Astrocyte (in vitro differentiated cells and primary cell): Measurements from ENCODE around the gene GET3. TPM values are rescaled to one million over a fixed set of nuclear protein-coding genes. Genes with fewer than 3 reads are reported as not detected.

Source experiments
- DNase-seq: peaks from one replicate; pipeline ENCODE4 v3.0.0-alpha.2; 2010; ENCODE audit warnings: low read depth
- FAIRE-seq: peaks from 2 replicates; lab custom pipeline; 2011; peaks lifted over from hg19 to GRCh38; lab: Jason Lieb, UNC
- H2AFZ ChIP-seq: 2 replicates; pipeline ENCODE4 v1.6.0; 2012; ENCODE audit warnings: low read depth, low read length, inconsistent platforms
- H3K27ac ChIP-seq: 2 replicates; pipeline ENCODE4 v1.5.1; 2011; ENCODE audit warnings: low read depth, low read length, inconsistent platforms
- H3K27me3 ChIP-seq: 2 replicates; pipeline ENCODE4 v1.6.0; 2011; ENCODE audit warnings: low read length, inconsistent platforms; ENCODE audit not compliant: insufficient read depth
- H3K36me3 ChIP-seq: 2 replicates; pipeline ENCODE4 v1.5.1; 2011; ENCODE audit warnings: low read length, inconsistent platforms; ENCODE audit not compliant: insufficient read depth
- H3K4me1 ChIP-seq: 2 replicates; pipeline ENCODE4 v1.5.1; 2011; ENCODE audit warnings: low read length, inconsistent platforms; ENCODE audit not compliant: insufficient read depth
- H3K4me2 ChIP-seq: 2 replicates; pipeline ENCODE4 v1.6.0; 2012; ENCODE audit warnings: low read length, inconsistent platforms
- H3K4me3 ChIP-seq: 2 replicates; pipeline ENCODE4 v1.5.1; 2011; ENCODE audit warnings: low read depth, mild to moderate bottlenecking, low read length, inconsistent platforms; ENCODE audit not compliant: insufficient read depth
- H3K79me2 ChIP-seq: 2 replicates; pipeline ENCODE4 v1.6.0; 2012; ENCODE audit warnings: mild to moderate bottlenecking, low read length, inconsistent platforms; ENCODE audit not compliant: insufficient read depth
- H3K9ac ChIP-seq: 2 replicates; pipeline ENCODE4 v1.6.0; 2012; ENCODE audit warnings: mild to moderate bottlenecking, low read length, inconsistent platforms
- H3K9me3 ChIP-seq: 2 replicates; pipeline ENCODE4 v1.5.1; 2012; ENCODE audit warnings: low read depth, mild to moderate bottlenecking, low read length, inconsistent platforms; ENCODE audit not compliant: insufficient read depth
- H4K20me1 ChIP-seq: 2 replicates; pipeline ENCODE4 v1.6.0; 2012; ENCODE audit warnings: low read length, inconsistent platforms; ENCODE audit not compliant: insufficient read depth
- H3K27ac Mint-ChIP-seq: one replicate; pipeline ENCODE4 v1.8.0; 2021; ENCODE audit warnings: mild to moderate bottlenecking, mixed read lengths; ENCODE audit not compliant: unreplicated experiment
- H3K27me3 Mint-ChIP-seq: one replicate; pipeline ENCODE4 v1.8.0; 2021; ENCODE audit warnings: low read depth, mixed read lengths; ENCODE audit not compliant: unreplicated experiment
- H3K36me3 Mint-ChIP-seq: one replicate; pipeline ENCODE4 v1.8.0; 2021; ENCODE audit warnings: low read depth, mixed read lengths; ENCODE audit not compliant: unreplicated experiment
- H3K4me1 Mint-ChIP-seq: one replicate; pipeline ENCODE4 v1.8.0; 2021; ENCODE audit warnings: low read depth, mixed read lengths; ENCODE audit not compliant: unreplicated experiment
- H3K4me3 Mint-ChIP-seq: one replicate; pipeline ENCODE4 v1.8.0; 2021; ENCODE audit warnings: mild to moderate bottlenecking, moderate library complexity, mixed read lengths; ENCODE audit not compliant: unreplicated experiment
- H3K9me3 Mint-ChIP-seq: one replicate; pipeline ENCODE4 v1.8.0; 2021; ENCODE audit warnings: mild to moderate bottlenecking, mixed read lengths; ENCODE audit not compliant: unreplicated experiment
- CTCF ChIP-seq: IDR thresholded peaks from 2 replicates; pipeline ENCODE4 v1.5.1; 2011; ENCODE audit warnings: low read depth, mild to moderate bottlenecking, inconsistent platforms, low read length, moderate library complexity; ENCODE audit not compliant: insufficient read depth
- EZH2 ChIP-seq: IDR thresholded peaks from 2 replicates; pipeline ENCODE4 v1.6.1; 2012; ENCODE audit warnings: mild to moderate bottlenecking, low read length, inconsistent platforms; ENCODE audit not compliant: insufficient read depth
- total RNA-seq: library from RNA; stranded (reverse); gene quantifications from 2 replicates; pipeline ENCODE4 v1.2.1, GENCODE V29; 2021

GET3 gene
- total RNA-seq, 1 donor from 2014 or later = 66.8 TPM

- H4K20me1 ChIP-seq = peaks cover 50% of the 10 kb centered on the region
- H3K9me3 ChIP-seq = no peaks in the 10 kb centered on the region
- H3K27ac ChIP-seq = peak overlapping the region; percentile 86
- no peak overlapping the region for H2AFZ ChIP-seq
- H3K4me2 ChIP-seq = peak overlapping the region; percentile 95
- H3K27me3 ChIP-seq = no peaks in the 10 kb centered on the region
- peaks cover 15% of the 10 kb centered on the region for H3K36me3 ChIP-seq
- Mint-ChIP-seq H3K4me3 (peak overlapping the region; percentile 99), H3K36me3 (peaks cover 15% of the 10 kb centered on the region), H3K27me3 (no peaks in the 10 kb centered on the region), H3K9me3 (no peaks in the 10 kb centered on the region), H3K27ac (peak overlapping the region; percentile 98), H3K4me1 (peaks cover 15% of the 10 kb centered on the region)
- peak; percentile 14 for DNase-seq
- FAIRE-seq = no peak
- peak overlapping the region; percentile 92 for H3K4me3 ChIP-seq
- peaks cover 79% of the 10 kb centered on the region for H3K79me2 ChIP-seq
- peaks cover 17% of the 10 kb centered on the region for H3K4me1 ChIP-seq
- peak overlapping the region; percentile 89 for H3K9ac ChIP-seq
- TF ChIP-seq CTCF (no peak), EZH2 (no peak)
Measured at GRCh38 chr19:12720851-12721655, 16.2 kb upstream of the GET3 start.

GRCh38 chr19:12721656-12722565 lies 15.4 kb upstream of the GET3 start:
- peaks cover 71% of the 10 kb centered on the region for H3K79me2 ChIP-seq
- H3K27ac ChIP-seq = peak overlapping the region; percentile 86
- peaks cover 9% of the 10 kb centered on the region for H3K36me3 Mint-ChIP-seq
- H3K4me3 Mint-ChIP-seq = peak overlapping the region; percentile 99
- no peak for TF ChIP-seq CTCF
- TF ChIP-seq EZH2 = no peak
- no peak for FAIRE-seq
- no peaks in the 10 kb centered on the region for H3K9me3 ChIP-seq
- DNase-seq = peak; percentile 74
- H4K20me1 ChIP-seq = peaks cover 42% of the 10 kb centered on the region
- H3K27me3 ChIP-seq = no peaks in the 10 kb centered on the region
- H2AFZ ChIP-seq = no peak overlapping the region
- no peaks in the 10 kb centered on the region for H3K27me3 Mint-ChIP-seq
- H3K27ac Mint-ChIP-seq = peak overlapping the region; percentile 98
- H3K9me3 Mint-ChIP-seq = no peaks in the 10 kb centered on the region
- H3K4me1 Mint-ChIP-seq = peaks cover 15% of the 10 kb centered on the region
- H3K9ac ChIP-seq = peak overlapping the region; percentile 89
- peaks cover 10% of the 10 kb centered on the region for H3K36me3 ChIP-seq
- H3K4me2 ChIP-seq = peak overlapping the region; percentile 95
- H3K4me1 ChIP-seq = peaks cover 17% of the 10 kb centered on the region
- peak overlapping the region; percentile 92 for H3K4me3 ChIP-seq
